AG20443 (cell line): ENCODE results near the gene PCSK5.

Source experiments
- DNase-seq: peaks from one replicate; pipeline ENCODE4 v3.0.0; 2012; ENCODE audit warnings: low spot score, mixed read lengths

Gene PCSK5

GRCh38 chr9:76082057-76082456 lies 191.6 kb downstream of the PCSK5 start:
- DNase-seq = no peak

GRCh38 chr9:76085596-76085995 lies 195.1 kb downstream of the PCSK5 start:
- no peak for DNase-seq

- DNase-seq = no peak
Measured at GRCh38 chr9:76086539-76086938, 196.1 kb downstream of the PCSK5 start.

GRCh38 chr9:76087976-76088375 lies 197.5 kb downstream of the PCSK5 start:
- DNase-seq = no peak

- DNase-seq = no peak
Measured at GRCh38 chr9:76090330-76090729, 199.9 kb downstream of the PCSK5 start.

GRCh38 chr9:76090909-76091308 lies 200.4 kb downstream of the PCSK5 start:
- DNase-seq = no peak

GRCh38 chr9:76092572-76092971 lies 202.1 kb downstream of the PCSK5 start:
- DNase-seq = no peak

GRCh38 chr9:76095585-76095984 lies 205.1 kb downstream of the PCSK5 start:
- no peak for DNase-seq

GRCh38 chr9:76099516-76099915 lies 209.0 kb downstream of the PCSK5 start:
- DNase-seq = no peak

- no peak for DNase-seq
Measured at GRCh38 chr9:76101075-76101474, 210.6 kb downstream of the PCSK5 start.

GRCh38 chr9:76101491-76101890 lies 211.0 kb downstream of the PCSK5 start:
- no peak for DNase-seq

GRCh38 chr9:76101947-76102346 lies 211.5 kb downstream of the PCSK5 start:
- no peak for DNase-seq

GRCh38 chr9:76103531-76104315 lies 213.2 kb downstream of the PCSK5 start:
- no peak for DNase-seq

GRCh38 chr9:76107482-76107881 lies 217.0 kb downstream of the PCSK5 start:
- peak; percentile 77 for DNase-seq

- DNase-seq = peak; percentile 29
Measured at GRCh38 chr9:76109953-76110352, 219.5 kb downstream of the PCSK5 start.

GRCh38 chr9:76112151-76112550 lies 221.7 kb downstream of the PCSK5 start:
- no peak for DNase-seq

- peak; percentile 7 for DNase-seq
Measured at GRCh38 chr9:76114144-76114543, 223.7 kb downstream of the PCSK5 start.

GRCh38 chr9:76115396-76115795 lies 224.9 kb downstream of the PCSK5 start:
- no peak for DNase-seq

GRCh38 chr9:76115982-76116646 lies 225.6 kb downstream of the PCSK5 start:
- no peak for DNase-seq

GRCh38 chr9:76116913-76117312 lies 226.4 kb downstream of the PCSK5 start:
- DNase-seq = no peak

GRCh38 chr9:76127637-76128036 lies 237.2 kb downstream of the PCSK5 start:
- no peak for DNase-seq

- no peak for DNase-seq
Measured at GRCh38 chr9:76135902-76136301, 245.4 kb downstream of the PCSK5 start.

GRCh38 chr9:76136986-76137385 lies 246.5 kb downstream of the PCSK5 start:
- DNase-seq = peak; percentile 69

- no peak for DNase-seq
Measured at GRCh38 chr9:76137931-76138330, 247.5 kb downstream of the PCSK5 start.
